Activated CD8-positive, alpha-beta T cell treated with anti-CD3 and anti-CD28 coated beads, Interleukin-2, amount 10 ng/mL, durations not matched to agents 7 days and 5 days (primary cell): ENCODE measurements around the gene FBXW8. TPM values are rescaled to one million over a fixed set of nuclear protein-coding genes. Genes with fewer than 3 reads are reported as not detected.

Source experiments
- ATAC-seq: fragments of 150-1000 bp; cut with Tn5 transposase; one replicate; pipeline ENCODE4 v1.10.0; 2021; ENCODE audit warnings: moderate library complexity
- CTCF ChIA-PET: fragments of 350-600 bp; sonication (Branson Sonifier 250); formaldehyde crosslinking; loops from one replicate; lab custom pipeline; 2021; ENCODE audit warnings: antibody characterized with exemption; lab: Charles Lee
- POLR2A ChIA-PET: fragments of 350-600 bp; sonication (Branson Sonifier 250); formaldehyde crosslinking; loops from one replicate; lab custom pipeline; 2021; ENCODE audit warnings: antibody characterized with exemption; lab: Charles Lee
- DNase-seq: peaks from one replicate; pipeline ENCODE4 v3.0.0-alpha.2; 2020
- H3K27ac Mint-ChIP-seq: one replicate; pipeline ENCODE4 v1.8.0; 2021; ENCODE audit warnings: mild to moderate bottlenecking, mixed read lengths
- H3K27me3 Mint-ChIP-seq: one replicate; pipeline ENCODE4 v1.8.0; 2021; ENCODE audit warnings: low read depth, mixed read lengths
- H3K36me3 Mint-ChIP-seq: one replicate; pipeline ENCODE4 v1.8.0; 2021; ENCODE audit warnings: low read depth, mixed read lengths
- H3K4me1 Mint-ChIP-seq: one replicate; pipeline ENCODE4 v1.8.0; 2021; ENCODE audit warnings: low read depth, mixed read lengths
- H3K4me3 Mint-ChIP-seq: one replicate; pipeline ENCODE4 v1.8.0; 2021; ENCODE audit warnings: mild to moderate bottlenecking, mixed read lengths
- H3K9me3 Mint-ChIP-seq: one replicate; pipeline ENCODE4 v1.8.0; 2022; ENCODE audit warnings: mixed read lengths; ENCODE audit not compliant: insufficient read depth
- total RNA-seq, 2 experiments: library from RNA; stranded (reverse); gene quantifications; one replicate each; pipeline ENCODE4 v1.2.3, GENCODE V29; 2021

Gene FBXW8, protein sequence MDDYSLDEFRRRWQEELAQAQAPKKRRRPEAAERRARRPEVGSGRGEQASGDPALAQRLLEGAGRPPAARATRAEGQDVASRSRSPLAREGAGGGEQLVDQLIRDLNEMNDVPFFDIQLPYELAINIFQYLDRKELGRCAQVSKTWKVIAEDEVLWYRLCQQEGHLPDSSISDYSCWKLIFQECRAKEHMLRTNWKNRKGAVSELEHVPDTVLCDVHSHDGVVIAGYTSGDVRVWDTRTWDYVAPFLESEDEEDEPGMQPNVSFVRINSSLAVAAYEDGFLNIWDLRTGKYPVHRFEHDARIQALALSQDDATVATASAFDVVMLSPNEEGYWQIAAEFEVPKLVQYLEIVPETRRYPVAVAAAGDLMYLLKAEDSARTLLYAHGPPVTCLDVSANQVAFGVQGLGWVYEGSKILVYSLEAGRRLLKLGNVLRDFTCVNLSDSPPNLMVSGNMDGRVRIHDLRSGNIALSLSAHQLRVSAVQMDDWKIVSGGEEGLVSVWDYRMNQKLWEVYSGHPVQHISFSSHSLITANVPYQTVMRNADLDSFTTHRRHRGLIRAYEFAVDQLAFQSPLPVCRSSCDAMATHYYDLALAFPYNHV
- total RNA-seq = 10 to 100 TPM; 12.4 to 12.9 TPM

DNA sequence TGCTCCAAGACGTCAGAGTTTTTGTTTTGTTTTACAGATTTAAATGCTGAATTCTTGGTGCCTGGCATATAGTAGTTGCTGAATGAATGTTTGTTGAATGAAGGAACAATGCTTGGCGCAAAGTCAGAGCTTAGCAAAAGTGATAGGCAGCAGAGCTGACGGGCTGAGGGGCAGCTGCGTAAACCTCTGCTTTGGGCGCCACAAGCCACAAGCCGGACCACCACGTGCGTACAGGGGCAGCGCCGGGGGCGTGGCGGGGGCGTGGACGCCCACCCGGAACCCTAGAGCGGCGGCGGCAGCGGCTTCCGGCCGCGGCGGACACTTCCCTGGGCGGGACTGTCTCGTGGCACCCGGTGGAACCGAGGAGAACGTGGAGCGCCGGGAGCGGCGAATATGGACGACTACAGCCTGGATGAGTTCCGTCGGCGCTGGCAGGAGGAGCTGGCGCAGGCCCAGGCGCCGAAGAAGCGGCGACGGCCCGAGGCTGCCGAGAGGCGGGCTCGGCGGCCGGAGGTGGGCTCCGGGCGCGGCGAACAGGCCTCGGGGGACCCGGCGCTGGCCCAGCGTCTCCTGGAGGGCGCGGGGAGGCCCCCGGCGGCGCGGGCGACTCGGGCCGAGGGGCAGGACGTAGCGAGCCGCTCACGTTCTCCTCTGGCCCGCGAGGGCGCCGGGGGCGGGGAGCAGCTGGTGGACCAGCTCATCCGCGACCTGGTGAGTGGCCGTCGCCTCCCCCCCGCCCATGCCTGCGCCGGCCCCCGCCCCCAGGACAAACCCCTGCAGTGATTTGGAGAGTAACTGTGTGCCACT lies at the start of gene FBXW8:
FBXW8 (plus strand) TSS at position 306 of the 807 bp plus-strand sequence; CDS start at position 394, 88 bp downstream.
- peak within 1 kb of the TSS; percentile 93 for H3K4me3 Mint-ChIP-seq
- H3K9me3 Mint-ChIP-seq = no peaks in the 10 kb centered on the region
- ChIA-PET CTCF (interaction anchor here (1.4 kb wide), 1 partner anchor 11 kb away, joined by 3 read pairs; no protein-coding TSS in a partner anchor), POLR2A (interaction anchor here (1.0 kb wide), 1 partner anchor 9 kb away, joined by 8 read pairs; no protein-coding TSS in a partner anchor)
- DNase-seq (peak; percentile 75), ATAC-seq (peak; percentile 92)
- peaks cover 21% of the 10 kb centered on the region for H3K36me3 Mint-ChIP-seq
- peak within 1 kb of the TSS; percentile 88 for H3K27ac Mint-ChIP-seq
- peaks cover 32% of the 10 kb centered on the region for H3K4me1 Mint-ChIP-seq
- peaks cover 16% of the 10 kb centered on the region for H3K27me3 Mint-ChIP-seq

DNA sequence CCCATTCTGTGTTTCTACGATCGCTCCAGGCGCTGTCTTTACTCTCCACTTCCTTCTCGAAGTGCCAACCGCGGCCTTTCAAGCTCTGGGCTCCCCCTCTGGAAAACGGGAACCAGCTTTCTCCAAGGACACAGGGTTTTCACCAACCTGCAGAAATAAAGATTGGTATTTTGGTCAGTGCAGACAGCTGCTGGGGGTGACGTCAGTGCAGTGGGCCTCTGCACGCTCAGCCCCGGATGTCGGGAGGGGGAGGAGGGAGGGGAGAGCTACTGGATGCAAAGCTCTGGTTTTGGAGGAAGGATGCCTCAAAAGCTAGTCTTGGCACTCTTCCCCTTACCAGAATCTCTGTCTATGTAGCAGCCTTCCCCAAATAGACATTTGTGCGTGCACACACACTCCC lies 49.4 kb upstream of the FBXW8 start:
- peak; percentile 92 for ATAC-seq
- Mint-ChIP-seq H3K27ac (no peak overlapping the region), H3K4me1 (peaks cover 14% of the 10 kb centered on the region), H3K4me3 (no peak overlapping the region), H3K9me3 (no peaks in the 10 kb centered on the region), H3K36me3 (no peaks in the 10 kb centered on the region), H3K27me3 (peaks cover 11% of the 10 kb centered on the region)
- DNase-seq = peak; percentile 77
- CTCF ChIA-PET = interaction anchor here (0.8 kb wide), 1 partner anchor 21 kb away, joined by 3 read pairs; no protein-coding TSS in a partner anchor
- POLR2A ChIA-PET = interaction anchor here (0.8 kb wide), 1 partner anchor 272 kb away, joined by 3 read pairs; no protein-coding TSS in a partner anchor

DNA sequence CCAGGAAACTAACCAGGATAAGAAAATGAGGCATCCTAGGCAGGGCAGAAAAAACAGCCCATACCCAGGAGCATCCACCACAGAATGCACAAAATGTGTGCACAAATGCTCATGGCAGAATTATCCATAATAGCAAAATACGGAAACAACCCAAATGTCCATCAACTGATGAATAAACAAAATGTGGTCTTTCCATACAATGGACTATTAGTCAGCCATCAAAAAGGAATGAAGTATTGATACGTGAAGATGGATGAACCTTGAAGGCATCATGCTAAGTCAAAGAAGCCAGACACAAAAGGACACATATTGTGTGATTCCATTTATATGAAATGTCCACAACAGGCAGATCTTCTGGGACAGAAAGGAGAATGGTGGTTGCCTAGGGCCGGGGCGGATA lies 48.6 kb upstream of the FBXW8 start:
- Mint-ChIP-seq H3K4me3 (no peak overlapping the region), H3K27me3 (peaks cover 11% of the 10 kb centered on the region), H3K9me3 (no peaks in the 10 kb centered on the region), H3K4me1 (peaks cover 14% of the 10 kb centered on the region), H3K27ac (no peak overlapping the region), H3K36me3 (no peaks in the 10 kb centered on the region)
- ATAC-seq (no peak), DNase-seq (no peak)
- CTCF ChIA-PET = interaction anchor here (1.6 kb wide), 1 partner anchor 18 kb away, joined by 7 read pairs; no protein-coding TSS in a partner anchor
- POLR2A ChIA-PET = no interaction called here

DNA sequence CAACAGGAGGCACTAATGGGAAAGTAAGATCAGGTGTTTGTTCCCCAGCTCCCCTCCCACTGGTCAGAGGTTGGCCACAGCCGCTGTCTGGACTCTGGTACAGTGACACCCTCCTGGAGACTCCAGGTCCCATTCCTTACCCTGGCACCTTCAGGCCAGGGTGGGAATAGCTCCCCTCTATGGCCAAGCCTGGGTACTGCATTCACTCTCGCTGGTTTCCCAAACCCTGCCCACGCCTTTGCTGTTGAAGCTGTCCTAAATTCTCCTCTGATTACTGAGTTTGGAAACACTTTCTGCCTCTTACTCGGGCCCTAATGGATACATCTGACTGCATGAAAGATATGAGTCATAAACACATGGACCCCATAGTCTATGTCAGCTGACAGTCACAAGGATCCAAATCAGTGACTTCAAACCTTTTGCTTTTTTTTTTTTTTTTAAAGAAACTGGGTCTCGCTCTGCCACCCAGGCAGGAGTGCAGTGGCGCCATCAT lies 47.4 kb upstream of the FBXW8 start:
- ChIA-PET CTCF (interaction anchor here (0.8 to 1.6 kb wide), 5 partner anchors 12 to 160 kb away, joined by 3 to 7 read pairs (median 4); partner anchors contain the start of gene HRK), POLR2A (no interaction called here)
- Mint-ChIP-seq H3K4me1 (peaks cover 14% of the 10 kb centered on the region), H3K36me3 (no peaks in the 10 kb centered on the region), H3K27ac (no peak overlapping the region), H3K9me3 (no peaks in the 10 kb centered on the region), H3K4me3 (no peak overlapping the region), H3K27me3 (peaks cover 6% of the 10 kb centered on the region)
- no peak for ATAC-seq
- DNase-seq = no peak

DNA sequence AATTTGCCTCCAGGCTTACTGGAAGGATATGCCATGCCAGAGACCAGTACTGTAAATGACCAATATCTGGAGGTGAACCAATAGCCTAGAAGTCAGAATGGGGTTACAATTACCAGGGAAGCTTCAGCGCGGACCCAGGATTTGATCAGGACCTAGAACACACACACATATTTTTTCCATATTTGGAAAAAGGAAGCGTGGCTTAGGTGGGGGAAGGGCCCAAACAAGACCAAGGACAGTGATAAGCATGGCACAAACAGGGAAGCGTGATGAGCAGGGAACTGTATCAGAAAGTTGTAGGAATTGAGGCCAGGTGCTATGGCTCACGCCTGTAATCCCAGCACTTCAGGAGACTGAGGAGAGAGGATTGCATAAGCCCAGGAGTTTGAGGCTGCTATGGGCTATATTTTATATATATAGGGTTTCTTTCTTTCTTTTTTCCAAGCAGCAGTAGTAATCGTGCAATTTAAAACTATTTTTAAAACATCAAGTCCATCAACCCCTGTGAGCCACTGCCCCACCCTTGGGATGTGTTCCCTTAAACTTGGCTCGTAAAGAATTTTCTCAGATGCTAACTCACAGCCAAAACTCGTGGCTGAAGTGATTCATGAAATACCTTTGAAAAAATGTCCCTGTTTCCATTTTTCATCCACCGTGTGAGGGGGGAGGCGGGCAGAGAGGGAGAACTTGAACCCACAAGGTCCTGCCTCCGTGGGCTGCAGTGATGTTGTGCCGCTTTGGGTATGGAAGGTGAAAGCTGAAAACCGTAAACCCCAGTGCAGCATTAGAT lies 46.2 kb upstream of the FBXW8 start:
- no peak overlapping the region for H3K4me3 Mint-ChIP-seq
- ChIA-PET CTCF (no interaction called here), POLR2A (no interaction called here)
- no peaks in the 10 kb centered on the region for H3K36me3 Mint-ChIP-seq
- no peaks in the 10 kb centered on the region for H3K27me3 Mint-ChIP-seq
- DNase-seq = no peak
- no peak overlapping the region for H3K27ac Mint-ChIP-seq
- no peaks in the 10 kb centered on the region for H3K9me3 Mint-ChIP-seq
- no peak for ATAC-seq
- H3K4me1 Mint-ChIP-seq = peaks cover 14% of the 10 kb centered on the region

DNA sequence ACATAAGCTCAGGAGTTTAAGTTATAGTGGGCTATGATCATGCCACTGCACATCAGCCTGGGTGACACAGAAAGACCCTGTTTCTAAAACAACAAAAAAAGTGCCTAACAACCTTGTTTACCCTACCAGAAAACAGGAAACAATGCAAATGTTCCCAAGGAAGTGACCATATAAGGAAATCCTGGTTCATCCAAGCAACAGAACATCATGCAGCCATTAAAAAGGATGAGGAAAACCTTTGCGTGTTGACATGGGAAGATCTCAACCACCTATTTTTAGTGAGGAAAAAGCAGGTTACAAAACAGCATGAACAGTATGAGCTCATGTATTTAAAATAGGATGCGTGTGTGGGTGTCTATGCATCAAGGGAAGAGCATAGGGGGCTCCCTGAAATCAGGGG lies 43.2 kb upstream of the FBXW8 start:
- no peak for DNase-seq
- Mint-ChIP-seq H3K9me3 (no peaks in the 10 kb centered on the region), H3K27me3 (peaks cover 3% of the 10 kb centered on the region), H3K4me1 (peaks cover 1% of the 10 kb centered on the region), H3K36me3 (no peaks in the 10 kb centered on the region), H3K4me3 (no peak overlapping the region), H3K27ac (no peak overlapping the region)
- ChIA-PET POLR2A (no interaction called here), CTCF (no interaction called here)
- ATAC-seq = no peak

DNA sequence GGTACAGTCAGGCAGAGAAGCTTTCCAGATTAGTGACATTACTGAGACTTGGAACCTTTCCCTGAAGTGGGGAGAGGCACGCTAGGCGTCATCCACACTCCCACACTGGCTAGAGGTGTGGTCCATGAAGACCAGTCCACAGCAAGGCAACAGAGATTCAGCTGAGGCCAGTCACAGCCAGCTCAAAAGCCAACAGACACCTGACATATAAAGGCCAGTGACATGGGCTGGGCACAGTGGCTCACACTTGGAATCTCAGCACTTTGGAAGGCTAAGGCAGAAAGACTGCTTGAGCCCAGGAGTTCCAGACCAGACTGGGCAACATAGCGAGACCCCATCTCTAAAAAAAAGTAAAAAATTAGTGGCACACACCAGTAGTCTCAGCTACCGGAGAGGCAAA lies 40.4 kb upstream of the FBXW8 start:
- DNase-seq (no peak), ATAC-seq (no peak)
- CTCF ChIA-PET = no interaction called here
- Mint-ChIP-seq H3K36me3 (no peaks in the 10 kb centered on the region), H3K27ac (no peak overlapping the region), H3K4me1 (peaks cover 16% of the 10 kb centered on the region), H3K4me3 (no peak overlapping the region), H3K9me3 (peaks cover 5% of the 10 kb centered on the region), H3K27me3 (peaks cover 14% of the 10 kb centered on the region)
- POLR2A ChIA-PET = no interaction called here

DNA sequence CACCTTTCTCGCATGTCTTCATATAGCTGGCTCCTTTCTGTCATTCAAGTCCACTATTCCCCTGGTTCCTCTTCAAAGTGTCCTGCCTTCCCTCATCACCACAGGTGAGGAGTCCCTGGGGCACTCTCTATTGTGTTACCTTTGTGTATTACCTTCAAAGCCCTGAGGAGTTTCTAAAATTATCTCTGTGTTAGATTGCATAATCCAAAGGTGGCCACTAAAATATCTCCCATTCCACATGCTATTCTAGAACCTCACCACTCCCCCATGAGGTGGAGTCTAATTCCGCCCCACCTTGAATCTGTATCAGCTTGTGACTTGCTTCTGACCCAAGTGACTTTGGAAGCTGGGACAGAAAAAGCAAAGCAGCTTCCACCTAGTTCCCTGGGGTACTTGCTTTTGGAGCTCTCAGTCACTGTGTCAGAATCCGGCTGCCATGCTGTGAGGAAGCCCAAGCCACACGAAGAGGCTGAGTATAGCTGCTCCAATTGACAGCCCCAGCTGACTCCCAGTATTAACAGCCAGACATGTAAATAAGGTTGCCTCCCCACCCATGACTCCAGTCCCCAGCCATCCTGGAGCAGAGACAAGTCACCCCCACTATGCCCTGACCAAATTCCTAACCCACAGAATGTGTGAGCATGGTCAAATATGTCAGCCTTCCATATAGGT lies 36.3 kb upstream of the FBXW8 start:
- Mint-ChIP-seq H3K4me1 (peaks cover 28% of the 10 kb centered on the region), H3K4me3 (no peak overlapping the region), H3K27ac (no peak overlapping the region), H3K36me3 (no peaks in the 10 kb centered on the region), H3K9me3 (peaks cover 5% of the 10 kb centered on the region), H3K27me3 (peaks cover 47% of the 10 kb centered on the region)
- DNase-seq (no peak), ATAC-seq (no peak)
- ChIA-PET POLR2A (interaction anchor here (0.6 kb wide), 1 partner anchor 24 kb away, joined by 3 read pairs; no protein-coding TSS in a partner anchor), CTCF (no interaction called here)

DNA sequence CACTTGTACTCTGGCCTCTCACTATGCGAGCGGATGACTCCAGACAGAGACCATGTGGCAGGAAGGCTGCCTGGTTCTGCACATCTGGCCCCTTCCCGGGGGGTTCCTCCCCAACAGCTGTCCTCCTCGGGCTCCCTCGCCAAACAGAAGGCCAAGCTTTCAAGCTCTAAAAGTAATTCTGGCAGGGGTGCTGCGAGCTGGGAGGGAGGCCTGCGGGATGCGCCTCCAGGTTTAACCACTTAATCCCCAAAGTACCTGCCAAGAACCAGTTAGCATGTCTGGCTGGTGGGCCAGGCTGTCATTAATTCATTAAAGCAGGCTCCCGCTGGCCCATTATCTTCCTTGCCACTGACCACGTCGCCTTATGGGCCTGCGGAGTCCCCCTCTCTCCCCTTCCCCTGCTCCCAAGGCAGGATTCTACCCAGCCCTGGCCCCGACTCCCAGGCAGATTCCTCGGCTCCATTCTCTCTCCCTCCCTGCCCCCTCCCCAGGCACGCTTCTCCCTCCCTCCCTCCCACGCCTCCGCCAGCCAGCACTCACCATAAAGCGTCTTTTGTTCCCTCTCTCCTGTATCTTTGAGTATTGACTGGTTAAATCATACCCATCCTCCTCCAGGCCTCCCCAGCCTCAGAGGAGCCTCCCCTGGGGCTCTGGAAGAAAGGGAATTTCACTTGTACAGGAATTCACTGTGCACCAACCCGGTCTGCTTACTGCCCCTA lies 34.4 kb upstream of the FBXW8 start:
- Mint-ChIP-seq H3K9me3 (peaks cover 5% of the 10 kb centered on the region), H3K4me3 (no peak overlapping the region), H3K27ac (no peak overlapping the region), H3K36me3 (no peaks in the 10 kb centered on the region), H3K27me3 (peaks cover 56% of the 10 kb centered on the region), H3K4me1 (peaks cover 39% of the 10 kb centered on the region)
- ChIA-PET POLR2A (no interaction called here), CTCF (interaction anchor here (1.4 kb wide), 1 partner anchor 172 kb away, joined by 4 read pairs; no protein-coding TSS in a partner anchor)
- DNase-seq = no peak
- no peak for ATAC-seq
